GM11168 (cell line): ENCODE measurements around the gene TEX35.

Source experiments
- in situ Hi-C: fragments of 300-500 bp; cut with MboI; formaldehyde crosslinking; loops from one replicate; pipeline ENCODE4 v1.12.0; 2022; ENCODE audit warnings: low sequenced_read_pairs; ENCODE audit not compliant: unreplicated experiment

The TEX35 gene

DNA sequence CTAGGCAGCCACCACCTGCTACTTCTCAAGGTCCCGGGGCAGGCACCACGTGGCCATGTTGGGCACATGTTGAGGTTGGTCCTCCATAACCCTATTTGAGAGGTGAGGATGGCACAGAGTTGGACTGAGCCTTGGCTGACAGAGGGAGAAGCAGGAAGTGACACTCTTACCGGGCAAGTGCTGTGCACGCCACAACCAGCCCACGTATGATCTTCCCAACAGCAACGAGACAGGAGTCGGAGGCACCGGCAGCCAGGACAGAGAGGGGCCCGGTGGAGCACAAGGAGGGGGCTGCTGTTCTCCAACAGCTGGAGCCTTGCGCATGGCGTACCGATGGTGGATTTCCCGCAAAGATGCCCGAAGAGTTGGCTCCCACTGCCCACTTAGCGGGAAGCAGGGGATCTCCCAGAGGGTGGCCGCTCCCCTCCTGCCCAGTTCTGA is 19.6 kb upstream of the TEX35 start:
- in situ Hi-C loops = no loop called here

DNA sequence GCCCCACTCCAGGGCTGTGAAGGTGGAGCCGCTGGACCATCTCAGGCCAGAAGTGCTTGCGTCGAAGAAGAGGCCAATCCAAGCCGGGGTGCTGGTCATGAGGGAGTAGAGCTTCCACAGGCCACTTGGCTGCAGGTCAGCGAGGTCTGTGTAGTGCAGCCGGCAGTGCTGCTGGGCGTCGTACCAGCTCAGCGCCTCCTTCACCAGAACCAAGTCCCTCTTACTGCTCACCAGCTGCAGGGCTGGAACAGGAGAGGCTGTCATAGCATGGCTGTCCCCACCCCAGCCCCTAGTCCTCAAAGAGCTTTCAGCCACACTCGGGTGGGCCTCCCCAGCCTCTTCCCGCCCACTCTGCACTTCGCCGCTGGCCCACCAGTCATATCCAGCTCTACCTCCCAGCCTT is 18.3 kb upstream of the TEX35 start:
- in situ Hi-C loops = no loop called here

DNA sequence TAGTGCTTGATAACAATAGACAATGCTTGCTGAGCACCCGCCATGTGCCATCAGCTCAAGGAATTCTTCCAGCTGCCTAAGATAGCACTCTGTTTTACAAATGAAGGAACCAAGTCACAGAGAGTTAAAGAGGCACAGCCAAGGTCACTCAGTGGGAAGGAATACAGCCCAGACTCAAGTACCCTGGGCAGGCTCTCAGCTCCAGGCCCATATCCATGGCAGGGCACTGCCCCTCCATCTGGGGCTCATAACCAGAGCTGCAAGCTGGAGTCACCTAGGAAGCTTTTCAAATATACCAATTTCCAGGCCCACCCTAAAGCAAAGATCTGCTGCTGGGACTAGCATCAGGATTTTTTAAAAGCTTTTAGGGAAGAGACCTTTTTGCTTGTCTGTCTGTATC is 17.8 kb upstream of the TEX35 start:
- in situ Hi-C loops = no loop called here

DNA sequence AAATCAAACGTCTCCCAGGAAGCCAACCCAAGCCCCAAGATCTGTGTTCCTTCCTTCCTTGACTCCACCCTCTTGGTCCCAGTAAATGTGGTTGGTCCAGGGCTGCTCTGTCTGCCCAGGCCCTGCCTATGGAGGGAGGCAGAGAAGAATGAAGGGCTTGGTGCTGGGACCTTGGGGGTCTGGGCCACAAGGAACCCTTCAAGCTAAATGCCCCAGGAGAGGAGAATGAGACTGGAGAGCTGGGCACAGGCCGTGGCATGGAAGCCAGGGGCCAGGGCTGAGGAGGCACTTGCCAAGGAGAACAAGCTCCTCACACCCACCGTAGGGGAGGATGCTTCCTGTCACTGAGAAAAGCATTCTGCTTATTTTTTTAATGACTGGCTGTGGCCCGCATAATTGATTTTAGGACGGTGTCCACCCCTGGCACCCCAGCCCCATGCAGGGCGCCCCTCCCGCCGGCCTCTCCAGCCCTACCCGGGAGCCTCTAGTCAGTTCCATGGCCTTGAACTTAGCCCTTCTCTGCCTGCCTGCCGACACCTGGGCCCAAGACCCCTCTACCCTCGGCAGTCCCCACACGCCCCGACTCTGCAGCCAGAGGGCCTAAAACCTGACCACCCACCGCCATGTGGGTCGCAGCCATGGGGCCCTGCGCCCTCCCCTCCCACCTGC is 17.0 kb upstream of the TEX35 start:
- in situ Hi-C loops = no loop called here

DNA sequence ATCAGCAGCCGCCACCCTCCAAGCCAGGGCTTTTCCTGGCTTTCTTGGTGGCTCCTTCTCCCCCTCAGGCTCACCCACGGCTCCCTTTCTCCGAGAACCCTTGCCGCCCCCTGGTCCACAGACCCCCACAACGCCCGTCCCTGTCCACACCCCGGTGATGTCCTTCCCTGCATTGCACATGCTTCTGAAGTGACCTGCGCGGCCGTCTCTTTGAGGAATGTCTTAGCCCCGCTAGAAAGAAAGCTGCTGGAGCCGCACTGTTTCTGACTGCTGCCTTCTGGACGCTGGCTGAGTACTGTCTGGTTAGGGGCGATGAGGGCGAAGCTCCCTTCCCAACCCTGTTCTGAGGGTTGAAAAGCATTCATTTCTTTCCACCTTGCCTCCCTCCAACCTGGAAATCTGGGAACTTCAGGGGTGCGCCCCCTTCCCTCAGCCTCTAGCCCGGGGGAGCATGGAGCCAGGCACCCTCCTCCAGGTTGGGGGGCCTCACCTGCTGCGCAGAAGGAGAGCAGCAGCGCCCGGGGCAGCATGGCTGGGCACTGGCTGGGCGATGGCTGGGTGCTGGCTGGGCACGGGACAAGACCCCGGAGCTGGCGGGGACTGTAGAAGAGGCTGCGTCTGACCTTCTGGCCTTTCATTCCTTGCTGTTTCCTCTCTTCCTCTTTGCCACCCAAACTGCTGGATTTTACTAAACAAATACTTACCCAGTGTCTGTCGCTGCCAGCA is 16.3 kb upstream of the TEX35 start, which contains the start of gene CLEC20A:
Gene CLEC20A, minus strand, starts transcription at position 555 of the 726 bp plus-strand sequence. Its CDS starts 25 bp downstream, at position 530.
- in situ Hi-C loops = no loop called here

DNA sequence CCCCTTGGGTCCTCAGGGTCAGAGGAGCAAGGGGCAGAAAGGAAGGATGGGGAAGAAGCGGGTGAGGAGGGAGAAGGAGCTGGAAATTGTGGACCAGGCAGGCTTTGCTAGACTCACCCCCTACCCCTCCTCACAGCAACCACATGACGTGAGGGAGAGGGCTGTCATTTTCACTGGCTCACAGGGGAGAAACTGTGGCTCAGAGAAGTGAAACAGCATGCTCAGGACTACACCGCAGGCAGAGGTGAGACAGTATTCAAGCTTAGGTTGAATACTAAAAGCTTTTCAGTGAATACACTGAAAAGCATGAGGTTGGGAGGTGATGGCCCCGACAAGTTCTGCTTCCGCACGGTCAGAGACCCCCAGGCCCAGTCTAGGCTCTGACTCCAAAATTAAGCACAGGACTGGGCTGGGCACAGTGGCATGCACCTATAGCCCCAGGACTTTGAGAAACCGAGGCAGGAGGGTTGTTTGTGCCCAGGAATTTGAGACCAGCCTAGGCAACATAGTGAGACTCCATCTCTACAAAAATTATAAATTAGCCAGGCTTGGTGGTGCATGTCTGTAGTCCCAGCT is 14.9 kb upstream of the TEX35 start:
- in situ Hi-C loops = no loop called here

DNA sequence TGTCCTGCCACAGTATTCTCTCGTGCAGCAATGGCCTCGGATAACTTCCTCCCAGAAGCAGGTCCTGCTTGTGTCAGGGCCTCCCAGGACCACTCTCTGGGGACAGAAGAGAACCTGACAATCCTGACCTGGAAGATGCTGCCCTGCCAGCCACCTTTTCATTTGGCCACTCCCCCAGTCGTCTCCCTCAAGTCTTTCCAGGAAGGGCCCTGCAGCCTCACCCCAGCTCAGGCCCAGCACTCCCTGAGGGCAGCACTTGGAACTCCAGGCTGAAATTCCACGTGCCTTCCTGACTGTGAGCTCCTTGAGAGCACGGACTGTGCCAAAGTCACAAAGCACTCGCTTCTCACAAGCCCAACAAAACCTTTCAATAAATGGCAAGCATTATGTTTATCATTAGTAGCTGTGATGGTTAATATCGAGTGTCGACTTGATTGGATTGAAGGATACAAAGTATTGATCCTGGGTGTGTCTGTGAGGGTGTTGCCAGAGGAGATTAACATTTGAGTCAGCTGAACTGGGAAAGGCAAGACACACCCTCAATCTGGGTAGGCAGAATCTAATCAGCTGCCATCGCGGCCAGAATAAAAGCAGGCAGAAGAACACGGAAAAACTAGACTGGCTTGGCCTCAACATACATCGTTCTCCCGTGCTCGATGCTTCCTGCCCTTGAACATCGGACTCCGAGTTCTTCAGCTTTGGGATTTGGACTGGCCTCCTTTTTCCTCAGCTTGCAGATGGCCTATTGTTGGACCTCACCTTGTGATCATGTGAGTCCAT is 13.8 kb upstream of the TEX35 start:
- in situ Hi-C loops = no loop called here

DNA sequence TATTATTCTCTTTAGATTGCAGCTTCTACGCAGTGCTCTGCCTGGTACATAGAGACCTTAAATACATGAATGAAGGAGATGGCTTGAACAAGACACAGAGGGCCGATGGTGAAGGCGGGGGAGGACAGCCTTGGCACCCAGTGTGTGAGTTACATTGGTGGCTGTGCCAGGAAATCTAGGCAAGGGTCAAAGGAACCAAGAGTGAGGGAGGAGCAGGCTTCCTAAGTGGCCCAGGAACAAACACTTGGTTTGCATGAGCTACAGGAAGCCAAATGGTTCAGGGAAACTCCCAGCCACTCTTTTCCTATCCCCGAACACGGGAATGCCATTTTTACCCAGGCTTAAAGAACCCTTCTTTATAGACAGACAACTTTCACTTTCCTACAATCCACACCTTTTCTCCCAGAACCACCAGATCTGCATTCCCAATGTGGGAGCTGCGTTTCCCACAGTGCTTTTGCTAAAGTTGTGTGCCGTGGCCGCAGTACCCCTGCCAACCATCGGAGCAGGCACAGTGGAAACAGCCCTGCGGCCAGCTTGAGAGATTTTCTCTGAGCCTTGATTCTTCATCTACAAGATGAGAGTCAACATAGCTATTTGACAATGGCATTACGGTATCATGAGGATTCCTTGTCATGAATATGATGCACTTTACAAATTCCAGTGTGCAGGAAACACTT is 12.7 kb upstream of the TEX35 start:
- in situ Hi-C loops = loop anchor here (10.0 kb wide), 1 partner anchor 125 kb away; no protein-coding TSS in a partner anchor

DNA sequence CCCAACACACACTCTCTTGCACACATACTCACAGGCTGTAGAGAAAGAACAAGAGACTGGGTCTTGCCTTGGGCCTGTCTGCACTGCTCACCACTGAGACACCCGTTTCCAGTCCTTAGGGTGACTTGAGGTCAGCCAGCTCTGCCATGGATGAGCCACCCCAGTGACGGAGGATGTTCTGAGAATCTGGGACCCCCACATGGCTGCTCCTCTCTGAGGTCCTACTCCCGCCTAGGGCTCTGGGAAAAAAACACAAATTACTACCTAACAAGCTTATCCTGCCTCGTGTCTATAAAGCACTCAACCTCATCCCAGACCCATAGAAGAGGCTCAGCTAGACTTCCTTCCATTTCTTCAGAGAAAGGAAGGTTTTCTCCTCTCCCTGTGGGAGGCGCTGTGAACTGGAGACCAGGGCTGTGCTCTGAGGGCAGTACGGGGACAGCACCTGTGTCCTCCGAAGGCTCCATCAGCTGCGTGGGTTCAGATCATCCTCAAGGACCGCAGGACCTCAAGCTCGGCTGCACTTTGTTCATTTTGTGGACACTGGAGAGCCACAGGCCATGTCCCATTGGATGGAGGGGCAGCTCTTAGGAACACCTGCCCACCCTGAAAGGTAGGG is 11.9 kb upstream of the TEX35 start:
- in situ Hi-C loops = loop anchor here (10.0 kb wide), 1 partner anchor 126 kb away; no protein-coding TSS in a partner anchor

DNA sequence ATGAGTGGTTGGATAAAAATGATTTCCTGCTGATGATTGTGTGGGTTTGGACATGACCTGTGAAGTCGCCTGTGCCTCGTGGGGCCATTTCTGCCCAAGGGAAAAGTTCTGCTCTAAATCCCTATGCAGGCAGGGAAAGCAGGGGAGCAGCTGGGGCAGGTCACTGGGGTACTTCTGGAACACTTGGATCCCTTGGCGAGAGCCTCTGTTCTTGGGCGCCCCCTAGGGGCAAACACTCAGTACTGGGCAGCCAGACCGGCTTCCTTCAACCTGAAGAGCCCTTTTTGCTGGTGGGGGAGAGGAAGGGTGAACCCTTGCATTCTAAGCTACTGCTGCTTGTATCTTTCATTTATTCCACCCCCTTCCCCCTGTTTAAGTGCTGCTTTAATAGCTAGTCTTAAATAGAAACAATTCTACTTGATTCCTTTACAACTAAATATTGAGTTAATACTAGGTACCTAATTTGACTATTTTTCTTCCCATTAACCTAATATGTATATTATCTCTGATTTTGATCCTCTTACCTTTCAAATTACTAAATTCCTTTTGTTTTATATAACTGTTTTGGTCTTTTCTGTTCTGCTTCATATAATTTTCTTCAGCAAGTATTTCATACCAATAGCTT is 11.1 kb upstream of the TEX35 start:
- in situ Hi-C loops = loop anchor here (10.0 kb wide), 1 partner anchor 127 kb away; no protein-coding TSS in a partner anchor

DNA sequence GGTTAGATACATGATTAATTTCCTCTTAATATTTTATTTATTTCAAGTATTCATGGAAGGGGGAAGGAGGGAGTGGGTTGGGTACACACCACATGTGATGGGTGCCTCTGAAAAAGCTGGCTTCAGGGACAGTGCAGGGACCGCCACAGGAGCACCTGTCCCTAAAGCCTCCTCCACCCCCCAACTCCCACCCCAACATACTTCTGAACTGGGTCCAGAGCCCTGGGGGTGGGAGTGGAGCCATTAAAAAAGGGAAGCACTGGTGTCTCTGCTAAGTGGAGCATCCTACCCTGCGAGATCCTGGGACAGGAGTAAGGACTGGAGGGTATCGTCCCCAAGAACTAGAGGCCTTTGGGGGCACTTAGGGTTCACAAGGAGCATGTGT is 10.6 kb upstream of the TEX35 start:
- in situ Hi-C loops = loop anchor here (10.0 kb wide), 1 partner anchor 128 kb away; no protein-coding TSS in a partner anchor

DNA sequence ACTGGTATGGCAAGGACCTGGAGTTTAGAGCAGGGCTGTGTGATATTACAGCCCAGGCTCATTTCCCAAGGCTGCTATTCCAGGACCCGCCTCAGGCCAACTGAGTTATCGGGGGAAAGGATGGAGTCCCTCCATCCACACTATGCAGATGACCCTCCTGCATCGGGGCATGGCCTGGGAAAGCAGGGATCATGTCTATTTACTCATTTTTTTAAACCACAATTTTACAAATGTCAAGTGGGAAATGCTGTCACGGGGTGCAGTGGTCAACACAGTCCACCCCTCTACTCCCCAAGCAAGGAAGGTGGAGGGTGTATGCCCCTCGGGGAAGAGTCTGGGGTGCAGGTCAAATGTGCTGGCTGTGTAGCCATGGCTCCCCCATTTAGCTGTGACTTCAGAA is 10.1 kb upstream of the TEX35 start:
- in situ Hi-C loops = loop anchor here (10.0 kb wide), 1 partner anchor 128 kb away; no protein-coding TSS in a partner anchor

DNA sequence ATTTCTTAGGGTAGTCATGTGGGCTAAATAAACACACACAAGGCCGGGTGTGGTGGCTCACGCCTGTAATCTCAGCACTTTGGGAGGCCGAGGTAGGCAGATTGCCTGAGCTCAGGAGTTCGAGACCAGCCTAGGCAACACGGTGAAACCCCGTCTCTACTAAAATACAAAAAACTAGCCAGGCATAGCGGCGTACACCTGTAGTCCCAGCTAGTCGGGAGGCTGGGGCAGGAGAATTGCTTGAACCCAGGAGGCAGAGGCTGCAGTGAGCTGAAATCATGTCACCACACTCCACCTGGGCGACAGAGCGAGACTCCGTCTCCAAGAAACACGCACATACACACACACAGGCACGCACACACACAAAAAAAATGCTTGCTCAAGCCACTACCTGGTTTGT is 9.6 kb upstream of the TEX35 start:
- in situ Hi-C loops = loop anchor here (10.0 kb wide), 1 partner anchor 129 kb away; no protein-coding TSS in a partner anchor

DNA sequence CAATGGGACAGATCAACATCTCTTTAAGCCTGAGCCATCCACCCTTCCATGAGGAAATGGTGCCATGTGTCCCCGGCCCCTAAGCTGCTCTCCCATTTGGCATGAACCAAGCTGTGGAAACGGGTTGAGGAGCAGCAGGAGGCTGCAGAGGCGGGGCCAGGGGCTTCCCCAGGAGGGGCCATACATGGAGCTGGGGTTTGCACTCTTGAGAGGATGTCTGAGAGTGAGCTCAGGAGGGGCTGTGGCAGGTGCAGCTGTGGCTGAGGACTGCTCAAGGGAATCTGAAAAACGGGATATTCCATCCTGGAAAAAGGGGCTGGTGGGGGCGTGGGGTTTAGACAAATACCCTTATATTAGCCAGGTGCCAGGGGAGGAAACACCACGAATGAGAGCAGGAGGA is 9.1 kb upstream of the TEX35 start:
- in situ Hi-C loops = loop anchor here (10.0 kb wide), 1 partner anchor 129 kb away; no protein-coding TSS in a partner anchor

DNA sequence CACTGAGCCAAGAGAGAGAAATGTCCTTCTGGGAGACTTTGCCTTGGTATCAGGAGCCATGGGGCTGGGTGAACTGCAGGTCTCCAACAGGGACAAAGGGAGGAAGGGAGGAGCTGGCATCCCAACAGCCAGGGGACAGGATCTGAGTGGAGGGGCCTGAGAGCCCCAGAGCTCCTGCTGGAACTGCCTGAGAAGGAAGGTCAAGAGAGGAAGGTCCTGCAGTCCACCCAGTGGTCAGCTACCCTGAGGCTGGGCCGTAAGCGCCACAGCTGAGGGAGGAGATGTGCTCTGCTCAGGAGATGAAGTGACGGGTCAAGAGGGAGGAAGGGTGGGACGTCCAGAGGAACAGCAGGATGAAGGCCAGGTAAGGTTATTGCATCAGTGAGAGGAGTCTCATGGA is 8.6 kb upstream of the TEX35 start:
- in situ Hi-C loops = loop anchor here (10.0 kb wide), 1 partner anchor 129 kb away; no protein-coding TSS in a partner anchor

DNA sequence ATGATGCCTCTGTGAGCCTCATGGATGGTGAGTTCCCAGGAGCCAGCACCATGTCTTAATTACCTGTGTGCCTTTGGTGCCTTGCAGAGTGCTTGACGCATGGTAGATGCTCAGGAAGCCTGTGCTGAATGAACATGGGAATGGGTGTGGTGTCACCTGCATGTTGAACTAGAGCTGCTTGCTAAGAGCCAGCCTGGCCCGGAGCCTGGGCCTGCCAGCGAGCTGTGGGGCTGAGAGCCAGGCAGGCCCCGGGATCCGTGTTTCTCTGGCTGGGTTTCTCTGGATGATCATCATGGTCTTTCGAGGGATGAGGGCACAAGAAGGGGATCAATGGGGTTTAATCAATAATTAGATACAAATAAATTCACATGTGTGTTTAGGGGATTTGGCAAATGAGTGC is 6.7 kb upstream of the TEX35 start:
- in situ Hi-C loops = loop anchor here (10.0 kb wide), 1 partner anchor 131 kb away; no protein-coding TSS in a partner anchor

DNA sequence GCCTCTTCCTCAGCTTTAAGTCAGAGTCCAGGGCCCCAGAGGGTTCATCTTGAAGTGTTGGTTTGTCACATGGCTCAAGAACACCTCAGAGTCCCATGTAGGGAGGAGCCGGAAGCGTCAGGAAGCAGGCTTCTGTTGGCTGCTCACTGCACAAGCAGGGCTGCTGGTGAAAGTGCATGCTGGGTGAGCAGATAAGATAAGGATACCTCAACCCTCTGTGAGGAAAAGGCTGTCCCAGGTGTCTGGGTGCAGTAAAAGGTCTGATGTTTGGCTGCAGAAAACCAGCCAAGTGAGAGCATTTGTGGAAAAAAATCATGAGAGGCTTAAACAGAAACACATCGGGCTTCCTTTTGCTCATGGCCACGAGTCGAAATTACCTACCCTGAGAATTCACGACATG is 6.2 kb upstream of the TEX35 start:
- in situ Hi-C loops = loop anchor here (10.0 kb wide), 1 partner anchor 132 kb away; no protein-coding TSS in a partner anchor

DNA sequence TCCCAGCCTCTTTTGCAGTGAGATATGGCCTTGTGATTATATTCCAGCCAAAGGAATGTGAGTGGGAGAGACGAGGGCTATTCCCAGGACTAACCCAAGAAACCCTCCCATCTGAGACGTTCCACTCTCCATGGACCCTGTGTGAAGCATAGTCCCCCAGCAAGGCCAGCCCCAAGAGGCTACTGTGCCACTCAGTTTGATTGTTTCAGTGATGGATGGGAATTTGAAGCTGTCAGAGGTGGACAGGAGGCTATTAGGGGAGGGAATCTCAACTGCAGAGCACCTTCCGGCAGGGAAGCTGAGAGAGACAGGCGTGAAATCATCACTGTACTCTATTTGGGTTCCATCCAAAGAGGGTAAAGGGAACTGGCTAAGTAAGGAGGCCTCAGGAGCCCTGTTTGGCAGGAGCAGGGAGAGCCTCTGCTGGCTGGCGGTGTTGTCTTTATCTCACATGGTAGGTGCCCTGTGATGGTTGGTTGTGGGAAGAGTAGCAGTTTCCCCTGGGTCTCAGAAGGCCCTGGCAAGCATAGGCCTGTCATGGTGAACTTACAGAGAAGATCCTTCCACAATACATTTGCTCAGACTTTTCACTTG is 3.4 kb upstream of the TEX35 start:
- in situ Hi-C loops = loop anchor here (10.0 kb wide), 2 partner anchors 135 to 195 kb away; no protein-coding TSS in a partner anchor
